ENCODE measurements around the gene CAPN2. TPM values are rescaled to one million over a fixed set of nuclear protein-coding genes. Genes with fewer than 3 reads are reported as not detected.
A peak's percentile ranks its signal among the peaks of the same experiment; 100 is the strongest.

CAPN2 gene
- polyA plus RNA-seq, 3 donors, result 127 to 186 (median 182) TPM

DNA sequence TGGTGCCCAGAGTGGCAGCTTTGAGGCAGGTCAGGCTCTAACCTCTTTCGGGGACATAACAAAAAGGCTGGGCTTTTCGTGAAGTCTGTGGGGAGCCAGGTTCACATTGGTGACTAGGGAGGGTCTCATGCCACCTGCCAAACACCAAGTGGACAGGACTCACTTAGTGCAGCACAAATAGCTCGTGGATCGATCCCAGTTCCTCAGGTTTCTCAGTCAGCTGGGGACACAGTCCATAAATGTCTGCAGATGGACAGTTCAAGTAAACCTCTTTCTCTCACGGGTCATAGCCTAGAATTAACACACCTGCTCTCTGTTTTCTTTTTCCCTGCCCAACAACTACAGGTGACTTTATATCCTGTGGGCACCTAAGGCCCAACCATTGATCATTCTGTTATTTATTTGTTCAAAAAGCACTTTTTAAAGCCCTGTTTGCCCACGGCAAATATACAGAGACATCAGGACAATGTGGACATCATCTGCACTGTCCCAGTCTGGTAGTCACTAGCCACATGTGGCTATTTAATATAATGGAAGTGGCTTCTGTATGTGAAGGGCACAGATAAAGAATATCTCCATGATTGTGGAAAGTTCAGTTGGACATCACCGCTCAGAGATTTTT is 53.5 kb downstream of the CAPN2 start:
- Mint-ChIP-seq H3K4me3 (no peak overlapping the region), H3K9me3 (no peaks in the 10 kb centered on the region), H3K36me3 (peaks cover 72 to 84% of the 10 kb centered on the region in 2 donors), H3K27ac (peak overlapping the region in 1 of 7 donors; percentile 24), H3K4me1 (no peaks in the 10 kb centered on the region), H3K27me3 (ENCODE audit: low read depth in 3 of 3) (peaks cover 0 to 3% (median 0%) of the 10 kb centered on the region in 3 donors)
- H3K9me3 ChIP-seq (replicated peaks in 1 of 2; ENCODE audit: control insufficient read depth in 1 of 2, insufficient read depth in 1 of 2, low read length in 2 of 2), result no peaks in the 10 kb centered on the region
- peak overlapping the region in 1 of 2 donors; percentile 20 for H3K27ac ChIP-seq (ENCODE audit: low read depth in 1 of 2, low read length in 2 of 2)
- H3K9ac ChIP-seq (ENCODE audit: insufficient read depth, low read length, poor library complexity, severe bottlenecking), result no peak overlapping the region
- peaks cover 11% of the 10 kb centered on the region for H4K20me1 ChIP-seq (ENCODE audit: insufficient read depth, low read length)
- peaks cover 78 to 84% of the 10 kb centered on the region in 2 donors for H3K36me3 ChIP-seq (replicated peaks in 1 of 2; ENCODE audit: control insufficient read depth in 1 of 2, insufficient read depth in 2 of 2, low read length in 2 of 2)
- TF ChIP-seq, protein P1, sequence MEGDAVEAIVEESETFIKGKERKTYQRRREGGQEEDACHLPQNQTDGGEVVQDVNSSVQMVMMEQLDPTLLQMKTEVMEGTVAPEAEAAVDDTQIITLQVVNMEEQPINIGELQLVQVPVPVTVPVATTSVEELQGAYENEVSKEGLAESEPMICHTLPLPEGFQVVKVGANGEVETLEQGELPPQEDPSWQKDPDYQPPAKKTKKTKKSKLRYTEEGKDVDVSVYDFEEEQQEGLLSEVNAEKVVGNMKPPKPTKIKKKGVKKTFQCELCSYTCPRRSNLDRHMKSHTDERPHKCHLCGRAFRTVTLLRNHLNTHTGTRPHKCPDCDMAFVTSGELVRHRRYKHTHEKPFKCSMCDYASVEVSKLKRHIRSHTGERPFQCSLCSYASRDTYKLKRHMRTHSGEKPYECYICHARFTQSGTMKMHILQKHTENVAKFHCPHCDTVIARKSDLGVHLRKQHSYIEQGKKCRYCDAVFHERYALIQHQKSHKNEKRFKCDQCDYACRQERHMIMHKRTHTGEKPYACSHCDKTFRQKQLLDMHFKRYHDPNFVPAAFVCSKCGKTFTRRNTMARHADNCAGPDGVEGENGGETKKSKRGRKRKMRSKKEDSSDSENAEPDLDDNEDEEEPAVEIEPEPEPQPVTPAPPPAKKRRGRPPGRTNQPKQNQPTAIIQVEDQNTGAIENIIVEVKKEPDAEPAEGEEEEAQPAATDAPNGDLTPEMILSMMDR (IDR thresholded peaks at IDR 0.05), result no peak
- no peaks in the 10 kb centered on the region for H3K4me1 ChIP-seq (ENCODE audit: control insufficient read depth in 1 of 2, insufficient read depth in 2 of 2, low read length in 2 of 2)
- no peak overlapping the region for H3K4me2 ChIP-seq (replicated peaks; ENCODE audit: extremely low read depth, low read length, poor library complexity, severe bottlenecking)
- no peak for DNase-seq
- no peaks in the 10 kb centered on the region for H3K27me3 ChIP-seq (ENCODE audit: control insufficient read depth in 2 of 2, insufficient read depth in 2 of 2, low read length in 2 of 2)
- H3K4me3 ChIP-seq (replicated peaks in 1 of 3; ENCODE audit: low read depth in 2 of 3, low read length in 3 of 3), result no peak overlapping the region
- H2AFZ ChIP-seq (ENCODE audit: insufficient read depth, low read depth, low read length, poor library complexity, severe bottlenecking), result no peak overlapping the region
- no peaks in the 10 kb centered on the region for H3K79me2 ChIP-seq (ENCODE audit: insufficient read depth, low read length)
- 93% methylated on average over 3 of the region's 7 CpGs for WGBS (ENCODE audit: insufficient coverage)
- intact Hi-C loops (cut with micrococcal nuclease), result no loop called here

DNA sequence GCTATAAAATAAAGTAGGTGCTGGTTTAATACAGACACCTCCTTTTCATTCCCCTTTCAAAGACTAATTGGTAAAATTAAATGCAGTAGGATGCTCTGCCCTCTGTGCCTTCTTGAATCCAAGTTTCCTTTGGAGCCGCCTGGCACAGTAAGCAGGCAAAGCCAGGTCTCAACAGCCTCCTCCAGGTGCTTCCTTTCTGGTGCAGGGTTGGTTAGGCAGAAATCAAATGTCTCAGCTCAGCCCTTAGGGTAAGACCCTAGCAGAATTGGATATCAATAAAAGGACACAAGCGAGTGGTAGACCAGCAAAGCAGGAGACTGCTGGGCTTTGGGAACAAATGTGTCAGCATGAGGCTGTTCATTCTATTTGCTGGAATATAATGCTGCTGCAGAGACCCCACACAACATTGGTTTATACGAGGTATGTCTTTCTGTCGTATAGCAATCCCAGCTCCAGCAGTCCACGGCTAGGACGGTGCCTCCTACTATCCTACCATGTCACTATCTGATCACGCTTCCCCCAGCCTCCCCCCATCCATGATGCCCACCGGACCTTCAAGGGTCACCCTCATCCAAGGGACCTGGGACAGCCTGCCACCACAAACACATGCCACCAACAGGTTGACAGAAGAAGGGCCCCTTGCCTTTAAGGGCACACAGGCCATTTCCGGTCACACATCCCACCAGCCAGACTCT is 58.4 kb downstream of the CAPN2 start:
- Histone ChIP-seq H3K4me1 (ENCODE audit: control insufficient read depth in 1 of 2, insufficient read depth in 2 of 2, low read length in 2 of 2) (no peaks in the 10 kb centered on the region), H3K27ac (ENCODE audit: low read depth in 1 of 2, low read length in 2 of 2) (no peak overlapping the region), H3K4me2 (replicated peaks; ENCODE audit: extremely low read depth, low read length, poor library complexity, severe bottlenecking) (no peak overlapping the region), H2AFZ (ENCODE audit: insufficient read depth, low read depth, low read length, poor library complexity, severe bottlenecking) (no peak overlapping the region), H3K9me3 (replicated peaks in 1 of 2; ENCODE audit: control insufficient read depth in 1 of 2, insufficient read depth in 1 of 2, low read length in 2 of 2) (no peaks in the 10 kb centered on the region), H3K27me3 (ENCODE audit: control insufficient read depth in 2 of 2, insufficient read depth in 2 of 2, low read length in 2 of 2) (no peaks in the 10 kb centered on the region), H3K9ac (ENCODE audit: insufficient read depth, low read length, poor library complexity, severe bottlenecking) (no peak overlapping the region), H3K4me3 (replicated peaks in 1 of 3; ENCODE audit: low read depth in 2 of 3, low read length in 3 of 3) (no peak overlapping the region), H4K20me1 (ENCODE audit: insufficient read depth, low read length) (peaks cover 13% of the 10 kb centered on the region), H3K79me2 (ENCODE audit: insufficient read depth, low read length) (no peaks in the 10 kb centered on the region), H3K36me3 (replicated peaks in 1 of 2; ENCODE audit: control insufficient read depth in 1 of 2, insufficient read depth in 2 of 2, low read length in 2 of 2) (peaks cover 79 to 84% of the 10 kb centered on the region in 2 donors)
- H3K27me3 Mint-ChIP-seq (ENCODE audit: low read depth in 3 of 3), result peaks cover 0 to 2% (median 0%) of the 10 kb centered on the region in 3 donors
- WGBS (ENCODE audit: insufficient coverage), result 97% methylated on average over 5 of the region's 9 CpGs
- TF ChIP-seq, protein P1 (IDR thresholded peaks at IDR 0.05), result no peak
- DNase-seq, result no peak
- H3K27ac Mint-ChIP-seq, result peak overlapping the region in 2 of 7 donors; percentile 16 to 55
- intact Hi-C loops (cut with micrococcal nuclease), result no loop called here
- no peaks in the 10 kb centered on the region for H3K9me3 Mint-ChIP-seq
- H3K4me1 Mint-ChIP-seq, result no peaks in the 10 kb centered on the region
- no peak overlapping the region for H3K4me3 Mint-ChIP-seq
- peaks cover 76 to 82% of the 10 kb centered on the region in 2 donors for H3K36me3 Mint-ChIP-seq

Data from CD14-positive monocyte (primary cell).